PFSK-1 (cell line): ENCODE results near the gene RBPMS2.
A peak's percentile ranks its signal among the peaks of the same experiment; 100 is the strongest.

Experiments used
- POLR2AphosphoS5 ChIP-seq: IDR thresholded peaks from 2 replicates; pipeline ENCODE4 v1.6.1; 2012; ENCODE audit warnings: low read depth, mild to moderate bottlenecking, control low read depth, low read length, moderate library complexity
- REST ChIP-seq, 2 experiments: IDR thresholded peaks; 2 replicates each; pipeline versions ENCODE4 v1.6.1 to v1.8.0; 2011 to 2012; ENCODE audit warnings: low read depth in 2 of 2, low read length in 2 of 2, control low read depth in 1 of 2, inconsistent platforms in 1 of 2, mild to moderate bottlenecking in 1 of 2, moderate library complexity in 1 of 2; ENCODE audit not compliant: insufficient read depth in 1 of 2
- SIN3A ChIP-seq: IDR thresholded peaks from 2 replicates; pipeline ENCODE4 v1.6.1; 2012; ENCODE audit warnings: mild to moderate bottlenecking, low read length, moderate library complexity, borderline replicate concordance; ENCODE audit not compliant: insufficient read depth
- TAF1 ChIP-seq: IDR thresholded peaks from 2 replicates; pipeline ENCODE4 v1.6.1; 2012; ENCODE audit warnings: low read length, control low read depth, borderline replicate concordance; ENCODE audit not compliant: insufficient read depth

- peak; percentile 74 for TF ChIP-seq TAF1
- TF ChIP-seq REST (IDR thresholded peaks at IDR 0.05; ENCODE audit: insufficient read depth in 1 of 2, low read depth in 2 of 2, low read length in 2 of 2): no peak
- no peak; the same call in 1 of the 2 replicates for TF ChIP-seq SIN3A
- TF ChIP-seq POLR2AphosphoS5: peak; percentile 96
Measured at GRCh38 chr15:64702816-64703631, 72.4 kb downstream of the RBPMS2 start.
